Stimulated activated CD4-positive, alpha-beta T cell treated with anti-CD3 and anti-CD28 coated beads, Interleukin-4, amount 100 ng/mL, for 24 hours (primary cell): ENCODE data around the gene KLK12.

Experiments used
- DNase-seq: peaks from one replicate; pipeline ENCODE4 v3.0.0-alpha.2; 2020

Gene KLK12

DNA sequence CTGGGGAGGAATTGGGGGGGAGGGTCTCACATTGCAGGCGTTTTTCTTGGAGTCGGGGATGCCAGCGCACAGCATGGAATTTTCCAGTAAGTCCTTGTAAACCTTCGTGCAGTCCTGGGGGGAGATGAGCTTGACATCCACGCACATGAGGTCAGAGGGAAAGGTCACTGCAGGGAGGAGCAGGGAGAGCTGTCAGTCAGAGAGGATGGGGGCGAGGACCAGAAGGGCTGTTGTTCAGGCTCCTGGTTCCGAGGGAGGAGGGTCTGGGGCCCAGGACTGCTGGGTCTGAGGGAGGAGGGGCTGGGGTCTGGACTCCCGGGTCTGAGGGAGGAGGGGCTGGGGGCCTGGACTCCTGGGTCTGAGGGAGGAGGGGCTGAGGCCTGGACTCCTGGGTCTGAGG, 55.0 kb downstream of the KLK12 start:
- no peak for DNase-seq
